Measurements from ENCODE around the gene LZTR1.

- TF ChIP-seq CTCF (IDR thresholded peaks at IDR 0.05) (no peak), EZH2 (IDR thresholded peaks at IDR 0.05) (no peak)
These were observed 32.8 kb downstream of the LZTR1 start, which contains the start of gene P2RX6 for GRCh38 chr22:21014726-21015465.
